Measurements from ENCODE around the gene XKR3. TPM values are rescaled to one million over a fixed set of nuclear protein-coding genes. Genes with fewer than 3 reads are reported as not detected.

Gene XKR3
- total RNA-seq, 1 experiment from 2014 or later, result not detected

DNA sequence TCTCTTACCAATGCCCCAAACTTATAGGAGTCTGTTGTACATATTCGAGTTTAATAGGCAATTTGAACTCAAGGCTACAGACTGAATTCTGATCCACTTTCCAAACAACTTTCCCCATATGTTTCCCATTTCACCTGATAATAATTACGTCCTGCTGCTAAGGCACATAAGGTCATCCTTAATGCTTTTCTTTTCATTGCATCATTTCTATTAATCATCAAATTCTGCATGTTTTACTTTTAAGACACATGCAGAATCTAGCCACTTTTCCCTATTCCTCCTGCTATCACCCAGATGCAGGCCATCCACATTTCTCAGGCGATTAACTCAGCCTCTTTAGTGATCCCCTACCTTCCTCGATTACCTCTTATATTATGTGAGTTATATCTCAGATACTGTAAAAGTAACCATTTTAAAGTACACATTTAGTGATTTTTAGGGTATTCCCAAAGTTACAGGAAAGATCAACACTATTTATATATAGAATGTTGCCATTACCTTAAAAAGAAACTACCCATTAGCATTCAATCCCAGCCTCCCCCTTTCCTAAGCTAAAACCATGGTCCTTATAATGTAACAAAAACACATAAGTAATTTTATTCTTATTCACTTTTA, 14.9 kb downstream of the XKR3 start:
- H4K20me1 ChIP-seq (ENCODE audit: low read length), result no peaks in the 10 kb centered on the region
- no peaks in the 10 kb centered on the region for H3K79me2 ChIP-seq (ENCODE audit: low read length)
- no peak for DNase-seq
- no TSS peak for BruUV-seq (replicated peaks)
- H3K4me1 ChIP-seq (ENCODE audit: insufficient read depth, low read length), result no peaks in the 10 kb centered on the region
- H3F3A ChIP-seq (ENCODE audit: low read length, unreplicated experiment), result no peaks in the 10 kb centered on the region
- no peak overlapping the region for H3K9ac ChIP-seq (ENCODE audit: low read length)
- ChIA-PET POLR2A (ENCODE audit: unreplicated experiment) (no interaction called here), CTCF (no interaction called here)
- no peak overlapping the region for H3K4me3 ChIP-seq (ENCODE audit: low read length)
- no peak for TF ChIP-seq EZH2 (IDR thresholded peaks at IDR 0.05; ENCODE audit: low read length, unreplicated experiment)
- TF ChIP-seq CTCF (conservative IDR thresholded peaks at IDR 0.05; ENCODE audit: low read depth, low read length), result no peak
- no peak for TF ChIP-seq EZH2phosphoT487 (IDR thresholded peaks at IDR 0.05; ENCODE audit: borderline replicate concordance, low read length)
- intact Hi-C loops (cut with micrococcal nuclease), result no loop called here
- no peaks in the 10 kb centered on the region for H3K9me2 ChIP-seq (replicated peaks; ENCODE audit: low read length)
- ATAC-seq, result no peak
- H3K36me3 ChIP-seq (ENCODE audit: low read depth, low read length), result no peaks in the 10 kb centered on the region
- no peaks in the 10 kb centered on the region for H3K27me3 ChIP-seq (ENCODE audit: low read length)
- no peak overlapping the region for H2AFZ ChIP-seq (ENCODE audit: low read length)
- H3K27ac ChIP-seq (ENCODE audit: low read length), result no peak overlapping the region
- no peak overlapping the region for H3K4me2 ChIP-seq (ENCODE audit: low read length)
- H3K9me3 ChIP-seq (ENCODE audit: low read length), result peaks cover 16% of the 10 kb centered on the region; the same call in 1 of the 2 replicates

- Histone ChIP-seq H3K9me3 (ENCODE audit: low read length) (peaks cover 6% of the 10 kb centered on the region; the same call in 1 of the 2 replicates), H3K27me3 (ENCODE audit: low read length) (no peaks in the 10 kb centered on the region), H3F3A (ENCODE audit: low read length, unreplicated experiment) (no peaks in the 10 kb centered on the region), H3K9ac (ENCODE audit: low read length) (no peak overlapping the region), H4K20me1 (ENCODE audit: low read length) (no peaks in the 10 kb centered on the region), H3K27ac (ENCODE audit: low read length) (no peak overlapping the region), H3K4me3 (ENCODE audit: low read length) (no peak overlapping the region), H3K4me1 (ENCODE audit: insufficient read depth, low read length) (no peaks in the 10 kb centered on the region), H3K4me2 (ENCODE audit: low read length) (no peak overlapping the region), H3K79me2 (ENCODE audit: low read length) (no peaks in the 10 kb centered on the region), H3K9me2 (replicated peaks; ENCODE audit: low read length) (no peaks in the 10 kb centered on the region), H3K36me3 (ENCODE audit: low read depth, low read length) (no peaks in the 10 kb centered on the region), H2AFZ (ENCODE audit: low read length) (no peak overlapping the region)
- POLR2A ChIA-PET (ENCODE audit: unreplicated experiment), result no interaction called here
- intact Hi-C loops (cut with micrococcal nuclease), result no loop called here
- CTCF ChIA-PET, result no interaction called here
- BruUV-seq (replicated peaks), result no TSS peak
- TF ChIP-seq EZH2phosphoT487 (IDR thresholded peaks at IDR 0.05; ENCODE audit: borderline replicate concordance, low read length) (no peak), CTCF (conservative IDR thresholded peaks at IDR 0.05; ENCODE audit: low read depth, low read length) (no peak), EZH2 (IDR thresholded peaks at IDR 0.05; ENCODE audit: low read length, unreplicated experiment) (no peak)
- ATAC-seq (no peak), DNase-seq (no peak)
Measured at GRCh38 chr22:16808744-16809143, 16.5 kb downstream of the XKR3 start.

GRCh38 chr22:16807109-16807508, 18.1 kb downstream of the XKR3 start:
- ChIA-PET POLR2A (ENCODE audit: unreplicated experiment) (no interaction called here), CTCF (no interaction called here)
- no peak overlapping the region for H2AFZ ChIP-seq (ENCODE audit: low read length)
- H3K4me2 ChIP-seq (ENCODE audit: low read length), result no peak overlapping the region
- no peaks in the 10 kb centered on the region for H3K4me1 ChIP-seq (ENCODE audit: insufficient read depth, low read length)
- no TSS peak for BruUV-seq (replicated peaks)
- no peaks in the 10 kb centered on the region for H3K36me3 ChIP-seq (ENCODE audit: low read depth, low read length)
- H4K20me1 ChIP-seq (ENCODE audit: low read length), result no peaks in the 10 kb centered on the region
- intact Hi-C loops (cut with micrococcal nuclease), result no loop called here
- H3K27ac ChIP-seq (ENCODE audit: low read length), result no peak overlapping the region
- H3K9me3 ChIP-seq (ENCODE audit: low read length), result peaks cover 3% of the 10 kb centered on the region; the same call in 1 of the 2 replicates
- H3K79me2 ChIP-seq (ENCODE audit: low read length), result no peaks in the 10 kb centered on the region
- H3F3A ChIP-seq (ENCODE audit: low read length, unreplicated experiment), result no peaks in the 10 kb centered on the region
- H3K9ac ChIP-seq (ENCODE audit: low read length), result no peak overlapping the region
- TF ChIP-seq EZH2phosphoT487 (IDR thresholded peaks at IDR 0.05; ENCODE audit: borderline replicate concordance, low read length) (no peak), CTCF (conservative IDR thresholded peaks at IDR 0.05; ENCODE audit: low read depth, low read length) (no peak), EZH2 (IDR thresholded peaks at IDR 0.05; ENCODE audit: low read length, unreplicated experiment) (no peak)
- H3K9me2 ChIP-seq (replicated peaks; ENCODE audit: low read length), result no peaks in the 10 kb centered on the region
- no peaks in the 10 kb centered on the region for H3K27me3 ChIP-seq (ENCODE audit: low read length)
- ATAC-seq (no peak), DNase-seq (no peak)
- no peak overlapping the region for H3K4me3 ChIP-seq (ENCODE audit: low read length)
